GM21423 (cell line): ENCODE measurements around the gene LILRA6.
A peak's percentile ranks its signal among the peaks of the same experiment; 100 is the strongest.

Experiments used
- ATAC-seq: cut with Tn5 transposase; IDR thresholded peaks from one replicate; pipeline ENCODE4 v1.9.1; 2021; ENCODE audit warnings: mild to moderate bottlenecking, moderate library complexity; ENCODE audit not compliant: unreplicated experiment

Gene LILRA6

DNA sequence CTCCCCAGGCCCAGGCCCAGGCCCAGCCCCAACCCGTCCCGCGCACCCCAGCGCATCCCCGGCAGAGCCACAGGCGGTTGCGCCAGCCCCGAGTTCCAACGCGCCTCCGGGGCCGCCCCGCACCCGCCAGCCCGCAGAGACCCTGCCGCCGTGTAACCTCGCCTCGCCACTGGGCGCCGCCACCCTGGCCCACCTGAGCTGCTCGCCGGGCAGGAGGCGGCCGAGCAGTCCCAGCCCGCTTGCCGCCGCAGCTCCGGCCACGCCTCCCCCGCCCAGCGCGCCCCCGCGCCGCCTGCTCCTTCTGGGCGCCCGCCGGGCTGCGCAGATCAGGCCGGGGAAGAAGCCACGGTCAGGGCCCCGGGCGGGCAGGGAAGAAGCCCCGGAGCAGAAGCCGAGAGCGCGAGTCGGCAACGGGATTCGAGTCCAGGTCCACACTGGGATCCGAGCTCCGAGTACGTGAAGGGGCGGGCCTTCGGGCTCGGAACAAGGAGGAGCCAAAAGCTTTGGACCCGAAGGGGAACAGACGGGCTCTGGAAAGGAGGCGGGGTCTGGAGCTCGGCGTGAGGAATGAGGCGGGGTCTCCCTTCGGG is 53.4 kb downstream of the LILRA6 start, which contains the start of gene MBOAT7:
MBOAT7 (minus strand) TSS at position 436 of the 590 bp plus-strand sequence. CDS start 1,072 bp downstream, outside the sequence.
- peak; percentile 13 for ATAC-seq

DNA sequence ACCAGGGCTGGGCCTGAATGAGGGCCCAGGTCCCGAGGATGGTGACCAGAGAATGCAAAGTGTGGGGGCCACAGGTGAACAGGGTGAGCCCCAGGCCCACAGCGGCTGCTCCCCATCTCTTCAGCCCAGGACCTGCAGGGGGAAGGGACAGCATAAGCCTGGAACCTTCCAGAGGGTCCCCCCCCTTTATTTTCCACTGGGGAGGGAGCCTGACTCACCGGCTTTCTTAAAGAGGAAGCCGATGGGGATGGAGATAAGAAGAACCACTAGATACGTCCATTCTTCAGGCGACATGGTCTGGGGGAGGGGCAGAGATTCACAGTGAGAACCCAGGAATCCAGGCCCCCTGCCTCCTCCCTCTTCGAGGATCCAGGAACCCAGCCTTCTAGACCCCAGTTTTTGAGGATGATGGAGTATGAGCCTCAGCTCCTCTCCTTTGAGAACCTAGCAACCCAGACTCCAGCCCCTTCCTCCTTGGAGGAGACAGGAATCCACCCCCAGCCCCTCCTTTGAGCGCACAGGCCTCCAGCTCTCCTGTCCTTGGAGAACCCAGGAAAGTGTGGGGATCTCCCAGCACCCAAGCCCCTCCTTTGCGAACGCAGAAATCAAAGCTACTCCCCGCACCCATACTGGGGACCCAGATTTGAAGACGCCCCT is 54.2 kb downstream of the LILRA6 start:
- no peak for ATAC-seq

DNA sequence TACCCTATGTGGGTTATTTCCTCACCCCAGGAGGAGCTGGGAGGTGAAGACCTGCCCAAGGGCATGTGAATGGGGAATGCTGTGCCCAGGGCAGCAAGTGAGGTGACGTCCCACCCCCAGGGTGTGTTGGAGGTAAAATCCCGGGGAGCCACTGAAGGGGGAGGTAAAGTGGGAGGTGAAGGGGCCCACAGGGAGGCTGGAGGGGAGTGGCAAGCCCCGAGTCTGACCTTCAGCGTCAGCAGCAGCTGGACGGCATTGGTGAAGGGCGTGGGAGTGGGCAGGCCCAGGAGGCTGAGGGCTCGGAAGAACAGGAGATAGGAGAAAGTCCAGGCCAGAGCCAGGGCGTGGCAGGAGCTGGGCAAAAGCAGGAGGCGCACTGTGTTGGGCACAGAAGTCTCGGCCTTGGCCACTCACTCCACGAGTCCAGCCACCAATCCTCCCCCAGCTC is 55.6 kb downstream of the LILRA6 start:
- ATAC-seq: no peak
